Transverse colon (tissue), 4 donors: ENCODE results near the gene SPATA13.

Experiments used
- CTCF ChIP-seq, 5 experiments: fragments of 200-600 bp in 3 of 5; fragments of 450-650 bp in 2 of 5; sonication (generic) in 3 of 5; IDR thresholded peaks; 1 replicate in 2 of 5; 2 replicates in 3 of 5; pipeline ENCODE4 v1.5.1; 2016 to 2017; ENCODE audit warnings: antibody characterized with exemption in 5 of 5, inconsistent platforms in 3 of 5, mild to moderate bottlenecking in 2 of 5, moderate library complexity in 1 of 5
- EP300 ChIP-seq: sonication (generic); formaldehyde crosslinking; IDR thresholded peaks from one replicate; pipeline ENCODE4 v1.6.1; 2017; ENCODE audit warnings: antibody characterized with exemption, low read depth
- POLR2A ChIP-seq: fragments of 450-650 bp; IDR thresholded peaks from one replicate; pipeline ENCODE4 v1.6.1; 2016; ENCODE audit warnings: antibody characterized with exemption, mild to moderate bottlenecking, moderate library complexity
- POLR2AphosphoS5 ChIP-seq, 3 donors: sonication (generic); formaldehyde crosslinking; IDR thresholded peaks; one replicate each; pipeline ENCODE4 v1.6.1; 2016; ENCODE audit warnings: antibody characterized with exemption in 3 of 3

GRCh38 chr13:24118576-24118975, 41.9 kb upstream of the SPATA13 start:
- TF ChIP-seq CTCF (IDR thresholded peaks at IDR 0.05) (no peak), POLR2A (no peak), EP300 (no peak), POLR2AphosphoS5 (IDR thresholded peaks at IDR 0.05) (no peak)
